Measurements from ENCODE around the gene MYO5A. TPM values are rescaled to one million over a fixed set of nuclear protein-coding genes. Genes with fewer than 3 reads are reported as not detected.

Gene MYO5A
- total RNA-seq, 2 experiments from 2014 or later: 31.8 to 42.0 TPM

GRCh38 chr15:52434885-52435284 lies 93.8 kb downstream of the MYO5A start:
- Histone ChIP-seq H2AFZ (ENCODE audit: low read length) (no peak overlapping the region), H3K79me2 (ENCODE audit: insufficient read depth, low read depth, low read length) (no peaks in the 10 kb centered on the region; the same call in 1 of the 2 replicates), H3K9me2 (ENCODE audit: insufficient read depth, low read length) (no peaks in the 10 kb centered on the region), H3K4me2 (ENCODE audit: low read length) (no peak overlapping the region), H4K20me1 (ENCODE audit: insufficient read depth, low read length) (no peaks in the 10 kb centered on the region), H3K4me1 (ENCODE audit: insufficient read depth, low read length, poor library complexity, severe bottlenecking) (no peaks in the 10 kb centered on the region), H3K4me3 (ENCODE audit: low read depth, low read length, poor library complexity, severe bottlenecking) (no peak overlapping the region), H3K9me3 (ENCODE audit: low read length) (no peaks in the 10 kb centered on the region), H3K36me3 (ENCODE audit: insufficient read depth, low read length) (no peaks in the 10 kb centered on the region), H3K27ac (ENCODE audit: low read depth, low read length, poor library complexity, severe bottlenecking) (no peak overlapping the region)
- POLR2A ChIA-PET: interaction anchor here (0.6 to 2.2 kb wide), 3 partner anchors 8 to 157 kb away, joined by 3 to 11 read pairs (median 5); no protein-coding TSS in a partner anchor
- CTCF ChIA-PET (ENCODE audit: unreplicated experiment): no interaction called here
- no peak for DNase-seq (ENCODE audit: low spot score)
- no TSS peak for BruUV-seq (replicated peaks)
- TF ChIP-seq, protein P1, sequence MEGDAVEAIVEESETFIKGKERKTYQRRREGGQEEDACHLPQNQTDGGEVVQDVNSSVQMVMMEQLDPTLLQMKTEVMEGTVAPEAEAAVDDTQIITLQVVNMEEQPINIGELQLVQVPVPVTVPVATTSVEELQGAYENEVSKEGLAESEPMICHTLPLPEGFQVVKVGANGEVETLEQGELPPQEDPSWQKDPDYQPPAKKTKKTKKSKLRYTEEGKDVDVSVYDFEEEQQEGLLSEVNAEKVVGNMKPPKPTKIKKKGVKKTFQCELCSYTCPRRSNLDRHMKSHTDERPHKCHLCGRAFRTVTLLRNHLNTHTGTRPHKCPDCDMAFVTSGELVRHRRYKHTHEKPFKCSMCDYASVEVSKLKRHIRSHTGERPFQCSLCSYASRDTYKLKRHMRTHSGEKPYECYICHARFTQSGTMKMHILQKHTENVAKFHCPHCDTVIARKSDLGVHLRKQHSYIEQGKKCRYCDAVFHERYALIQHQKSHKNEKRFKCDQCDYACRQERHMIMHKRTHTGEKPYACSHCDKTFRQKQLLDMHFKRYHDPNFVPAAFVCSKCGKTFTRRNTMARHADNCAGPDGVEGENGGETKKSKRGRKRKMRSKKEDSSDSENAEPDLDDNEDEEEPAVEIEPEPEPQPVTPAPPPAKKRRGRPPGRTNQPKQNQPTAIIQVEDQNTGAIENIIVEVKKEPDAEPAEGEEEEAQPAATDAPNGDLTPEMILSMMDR (conservative IDR thresholded peaks at IDR 0.05; ENCODE audit: low read length): no peak
- TF ChIP-seq EZH2phosphoT487 (IDR thresholded peaks at IDR 0.05; ENCODE audit: borderline replicate concordance, low read depth, low read length): no peak
- intact Hi-C loops (cut with micrococcal nuclease; ENCODE audit: unreplicated experiment): no loop called here

DNA sequence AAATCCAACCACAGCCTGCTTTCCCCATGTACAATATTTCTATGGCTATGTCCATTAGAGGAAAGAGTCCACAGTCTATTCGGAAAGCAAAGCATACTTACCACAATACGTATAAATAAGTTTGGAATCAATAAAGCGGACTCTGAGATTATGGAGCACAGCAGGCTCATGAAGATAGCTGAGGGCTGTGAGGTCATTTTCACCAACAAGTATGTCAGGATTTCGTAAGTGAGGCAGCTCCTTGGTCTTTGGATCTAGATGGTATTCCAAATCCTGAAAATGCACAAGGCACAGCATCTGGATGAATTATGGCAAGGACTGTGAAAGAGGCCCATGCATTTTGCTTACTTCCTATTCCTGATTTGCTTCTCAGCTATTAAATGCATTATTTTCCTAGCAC lies 100.4 kb downstream of the MYO5A start:
- Histone ChIP-seq H4K20me1 (ENCODE audit: insufficient read depth, low read length) (no peaks in the 10 kb centered on the region), H3K9me2 (ENCODE audit: insufficient read depth, low read length) (no peaks in the 10 kb centered on the region), H3K36me3 (ENCODE audit: insufficient read depth, low read length) (peaks cover 6% of the 10 kb centered on the region; the same call in 1 of the 2 replicates), H3K9me3 (ENCODE audit: low read length) (no peaks in the 10 kb centered on the region), H3K79me2 (ENCODE audit: insufficient read depth, low read depth, low read length) (no peaks in the 10 kb centered on the region), H3K4me2 (ENCODE audit: low read length) (no peak overlapping the region), H3K27ac (ENCODE audit: low read depth, low read length, poor library complexity, severe bottlenecking) (no peak overlapping the region), H3K4me1 (ENCODE audit: insufficient read depth, low read length, poor library complexity, severe bottlenecking) (no peaks in the 10 kb centered on the region), H2AFZ (ENCODE audit: low read length) (no peak overlapping the region), H3K4me3 (ENCODE audit: low read depth, low read length, poor library complexity, severe bottlenecking) (no peak overlapping the region)
- DNase-seq (ENCODE audit: low spot score): no peak
- no TSS peak for BruUV-seq (replicated peaks)
- no peak for TF ChIP-seq EZH2phosphoT487 (IDR thresholded peaks at IDR 0.05; ENCODE audit: borderline replicate concordance, low read depth, low read length)
- TF ChIP-seq, protein P1 (conservative IDR thresholded peaks at IDR 0.05; ENCODE audit: low read length): no peak
- CTCF ChIA-PET (ENCODE audit: unreplicated experiment): no interaction called here
- intact Hi-C loops (cut with micrococcal nuclease; ENCODE audit: unreplicated experiment): no loop called here
- POLR2A ChIA-PET: interaction anchor here (0.6 to 1.1 kb wide), 3 partner anchors 29 to 216 kb away, joined by 3 to 5 read pairs (median 3); no protein-coding TSS in a partner anchor

DNA sequence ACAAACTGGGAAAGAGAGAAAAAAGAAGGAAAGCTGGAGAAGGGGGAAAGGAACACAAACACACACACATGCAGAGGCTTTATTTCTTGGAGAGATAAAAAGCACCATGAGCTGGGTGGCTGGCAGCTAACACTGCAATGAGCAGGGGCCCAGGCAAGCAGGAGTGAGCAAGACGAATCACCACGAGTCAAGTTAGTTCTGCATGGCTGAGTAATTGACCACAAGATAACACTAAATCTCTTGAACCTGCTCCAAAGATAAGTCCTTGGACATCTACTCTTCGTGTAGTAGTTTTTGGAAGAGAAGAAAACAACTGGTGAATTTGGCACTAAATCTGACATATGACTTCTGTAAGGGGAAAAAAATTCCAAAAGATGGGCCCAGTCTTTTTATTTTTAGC lies 100.9 kb downstream of the MYO5A start:
- Histone ChIP-seq H3K36me3 (ENCODE audit: insufficient read depth, low read length) (peaks cover 9% of the 10 kb centered on the region), H4K20me1 (ENCODE audit: insufficient read depth, low read length) (no peaks in the 10 kb centered on the region), H2AFZ (ENCODE audit: low read length) (no peak overlapping the region), H3K79me2 (ENCODE audit: insufficient read depth, low read depth, low read length) (no peaks in the 10 kb centered on the region), H3K4me2 (ENCODE audit: low read length) (no peak overlapping the region), H3K27ac (ENCODE audit: low read depth, low read length, poor library complexity, severe bottlenecking) (no peak overlapping the region), H3K4me3 (ENCODE audit: low read depth, low read length, poor library complexity, severe bottlenecking) (no peak overlapping the region), H3K4me1 (ENCODE audit: insufficient read depth, low read length, poor library complexity, severe bottlenecking) (no peaks in the 10 kb centered on the region), H3K9me2 (ENCODE audit: insufficient read depth, low read length) (no peaks in the 10 kb centered on the region), H3K9me3 (ENCODE audit: low read length) (no peaks in the 10 kb centered on the region)
- intact Hi-C loops (cut with micrococcal nuclease; ENCODE audit: unreplicated experiment): no loop called here
- no TSS peak for BruUV-seq (replicated peaks)
- no peak for TF ChIP-seq EZH2phosphoT487 (IDR thresholded peaks at IDR 0.05; ENCODE audit: borderline replicate concordance, low read depth, low read length)
- TF ChIP-seq, protein P1 (conservative IDR thresholded peaks at IDR 0.05; ENCODE audit: low read length): no peak
- POLR2A ChIA-PET: interaction anchor here (0.6 to 1.1 kb wide), 3 partner anchors 29 to 217 kb away, joined by 3 to 5 read pairs (median 3); no protein-coding TSS in a partner anchor
- DNase-seq (ENCODE audit: low spot score): no peak
- CTCF ChIA-PET (ENCODE audit: unreplicated experiment): no interaction called here
